Measurements from ENCODE around the gene YARS1.

Gene YARS1

DNA sequence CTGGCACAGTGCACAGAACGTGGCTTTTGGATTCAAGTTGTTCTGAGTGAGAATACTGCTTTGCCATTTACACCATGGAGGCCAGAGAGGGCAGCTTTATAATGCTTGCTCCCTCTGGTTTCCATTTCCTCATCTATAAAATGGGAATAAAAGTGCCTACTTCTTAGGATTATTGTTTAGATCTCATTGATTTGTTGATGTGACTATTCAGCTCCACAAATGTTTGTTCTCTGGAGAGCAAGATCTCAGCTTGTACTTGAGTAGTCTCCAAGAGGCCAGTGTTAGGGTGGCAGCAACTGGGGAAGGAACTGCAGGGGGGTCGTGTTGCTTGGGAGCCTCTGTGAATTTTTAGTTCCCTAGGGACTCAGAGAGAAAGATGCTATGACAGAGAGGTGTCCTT, 55.2 kb downstream of the YARS1 start:
- no peak for FAIRE-seq

DNA sequence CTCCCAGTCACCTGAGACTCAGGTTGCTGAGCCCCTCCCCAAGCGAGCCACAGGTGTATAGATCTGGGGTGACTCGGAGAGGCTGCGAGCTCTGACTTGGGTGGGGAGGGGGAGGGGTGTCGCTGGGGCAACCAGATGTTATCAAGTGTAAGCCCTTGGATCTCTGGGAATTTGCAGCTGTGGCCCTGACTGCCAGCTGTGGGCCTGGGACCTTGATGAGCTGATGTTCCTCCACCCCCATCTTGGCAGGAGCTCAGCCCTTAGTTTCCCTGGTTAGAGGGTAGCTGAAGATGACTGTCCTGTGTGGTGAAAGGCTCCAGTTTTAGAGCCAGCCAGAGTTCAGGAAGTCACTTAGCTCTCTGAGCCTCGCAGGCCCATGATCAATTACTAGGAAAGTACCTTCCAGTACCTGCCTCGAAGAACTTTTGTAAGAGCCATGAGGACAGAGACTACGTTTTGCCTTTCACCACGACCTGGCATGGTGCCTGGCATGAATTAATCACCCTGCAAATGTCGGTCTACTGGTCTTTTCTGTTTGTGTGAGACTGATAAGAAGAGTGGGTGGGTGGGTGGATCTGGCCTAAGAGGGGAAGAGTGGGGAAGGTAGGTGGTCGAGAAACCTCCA, 55.8 kb downstream of the YARS1 start:
- no peak for FAIRE-seq

DNA sequence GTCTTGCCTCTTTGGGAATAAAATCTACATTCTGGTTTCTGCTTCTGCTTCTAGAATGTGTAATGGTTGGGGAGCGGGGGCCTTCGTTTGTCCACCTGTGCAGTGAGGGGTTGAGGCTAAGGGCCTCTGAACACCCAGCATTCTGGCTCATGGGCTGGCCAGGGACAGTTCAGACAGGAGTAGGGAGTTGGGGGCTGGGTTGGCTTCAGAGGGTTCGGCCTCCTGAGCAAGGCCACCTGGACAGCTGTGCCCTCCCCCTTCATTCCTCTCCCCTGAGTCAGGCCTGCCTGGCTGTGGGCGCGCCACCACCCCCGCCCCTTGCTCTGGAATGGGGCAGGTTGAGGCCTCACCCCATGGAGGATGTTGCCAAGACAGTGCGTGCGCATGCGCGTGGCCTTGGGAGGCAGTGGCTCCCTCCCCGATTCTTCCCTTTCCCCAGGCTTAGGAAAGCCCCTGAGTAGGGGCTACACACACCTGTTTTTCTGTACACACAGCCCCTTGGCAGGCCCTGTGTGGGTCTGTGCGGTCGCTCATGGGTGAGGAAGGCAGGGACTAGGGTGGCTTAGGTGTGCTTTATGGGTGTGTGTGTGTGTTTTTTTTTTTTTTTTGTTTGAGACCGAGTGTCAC, 57.0 kb downstream of the YARS1 start:
- FAIRE-seq, result no peak

DNA sequence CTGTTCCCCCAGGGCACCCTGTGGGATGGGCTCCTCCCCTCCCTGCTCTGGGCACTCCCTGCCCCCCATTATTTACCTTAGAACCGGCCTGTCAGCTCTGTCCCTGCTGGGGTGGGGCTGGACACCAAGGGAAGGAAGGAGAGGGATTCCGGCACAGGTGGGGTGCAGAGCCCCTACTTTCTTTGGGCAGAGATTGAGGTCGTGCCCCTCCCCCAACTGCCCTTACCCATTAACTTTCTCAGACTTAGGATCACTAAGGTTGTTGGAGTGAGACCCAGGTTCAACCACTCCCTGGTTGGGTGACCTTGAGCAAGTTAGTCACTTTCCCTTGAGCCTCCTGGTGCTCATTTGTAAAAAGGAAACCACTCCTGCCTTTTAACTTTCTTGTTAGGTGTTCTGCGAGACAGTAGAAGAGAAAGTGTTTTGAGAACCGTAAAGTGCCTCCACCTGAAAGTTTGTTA, 57.6 kb downstream of the YARS1 start:
- FAIRE-seq, result no peak

DNA sequence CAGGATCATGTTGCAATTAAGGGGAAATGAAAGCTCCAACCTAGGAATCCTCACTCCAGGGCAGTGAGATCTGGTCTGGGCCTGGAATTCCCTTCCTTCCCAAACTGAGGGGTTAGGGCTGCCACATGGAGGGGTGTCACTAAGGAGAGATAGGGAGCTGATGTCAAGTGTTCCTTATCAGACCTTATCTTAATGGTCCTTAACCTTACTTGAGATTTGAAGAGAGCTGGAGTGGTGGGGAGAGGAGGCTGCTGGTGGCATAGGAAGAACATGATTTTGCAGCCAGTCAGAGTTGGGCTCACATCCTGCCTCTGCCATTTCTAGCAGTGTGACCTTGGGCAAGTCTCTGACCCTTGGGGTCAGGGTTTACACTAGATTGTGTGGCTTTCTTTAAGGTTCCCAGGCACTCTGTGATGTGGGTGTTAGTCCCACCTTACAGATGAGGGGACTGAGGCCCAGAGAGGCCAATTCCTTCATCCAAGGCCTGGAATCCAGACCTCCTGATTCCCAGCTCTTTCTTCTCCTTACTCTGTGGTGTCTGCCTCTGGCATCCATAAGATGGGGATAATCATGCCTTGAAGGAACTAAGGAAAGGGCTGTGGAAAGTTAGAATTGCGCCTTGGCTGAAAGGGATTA, 58.2 kb downstream of the YARS1 start:
- FAIRE-seq, result no peak

DNA sequence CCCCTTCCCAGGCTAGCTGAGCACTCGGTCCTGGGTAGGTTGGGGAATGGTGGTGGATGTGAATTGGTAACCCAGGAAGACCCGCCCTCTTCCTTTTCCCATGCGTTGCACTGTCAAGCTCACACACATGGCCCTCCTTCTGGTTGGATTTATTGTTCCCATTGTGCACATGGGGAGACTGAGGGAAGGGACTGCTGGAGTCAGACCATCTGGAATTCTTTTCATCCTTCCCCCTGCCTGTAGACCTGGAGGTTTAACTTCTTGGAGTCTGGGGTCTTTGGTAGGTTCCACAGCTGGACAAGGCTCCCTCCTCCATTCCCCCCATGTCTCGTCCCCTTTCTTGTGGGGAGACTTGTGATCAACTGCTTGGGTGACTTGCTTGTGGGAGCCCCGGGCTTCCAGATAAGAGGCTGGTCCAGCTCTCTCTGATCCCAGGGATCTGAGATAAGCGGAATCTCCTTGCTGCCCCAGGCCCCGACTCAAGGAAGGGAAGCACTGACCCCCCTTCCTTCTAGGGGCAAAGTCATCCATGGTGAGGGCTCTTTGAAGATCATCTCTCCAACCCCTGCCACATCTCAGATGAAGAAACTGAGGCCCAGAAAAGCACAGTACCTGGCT, 58.9 kb downstream of the YARS1 start:
- no peak for FAIRE-seq

DNA sequence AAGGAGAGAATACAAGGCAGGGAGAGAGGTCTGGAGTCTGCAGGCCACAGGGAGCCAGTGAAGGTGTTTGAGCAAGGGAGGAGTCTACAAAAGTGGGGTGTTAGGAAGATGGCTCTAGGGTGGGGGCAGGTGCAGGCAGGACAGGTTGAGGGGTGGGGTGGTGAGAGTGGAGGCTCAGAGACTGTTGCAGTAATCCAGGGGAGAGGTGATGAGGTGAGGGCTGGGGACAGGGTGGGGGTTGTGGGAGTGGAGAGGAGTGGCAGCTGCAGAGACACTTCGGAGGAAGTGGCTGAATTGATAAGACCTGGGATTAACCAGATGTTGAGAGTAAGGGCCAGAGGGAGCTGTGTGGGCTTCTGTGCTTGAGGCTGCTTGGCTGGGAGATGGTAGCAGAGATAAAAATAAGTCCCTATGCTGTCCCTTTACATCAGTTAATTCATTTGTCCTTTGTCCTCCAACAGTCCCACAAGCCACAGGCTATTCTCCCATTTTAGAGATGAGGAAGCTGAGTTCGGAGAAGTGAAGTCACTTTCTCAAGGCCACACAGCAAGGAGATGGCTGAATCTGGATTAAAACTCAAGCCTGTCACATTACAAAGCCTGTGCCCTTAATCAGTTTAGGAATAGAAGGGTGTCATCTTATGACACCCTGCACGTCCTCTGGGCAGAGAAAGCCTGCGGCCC, 59.8 kb downstream of the YARS1 start:
- no peak for FAIRE-seq

DNA sequence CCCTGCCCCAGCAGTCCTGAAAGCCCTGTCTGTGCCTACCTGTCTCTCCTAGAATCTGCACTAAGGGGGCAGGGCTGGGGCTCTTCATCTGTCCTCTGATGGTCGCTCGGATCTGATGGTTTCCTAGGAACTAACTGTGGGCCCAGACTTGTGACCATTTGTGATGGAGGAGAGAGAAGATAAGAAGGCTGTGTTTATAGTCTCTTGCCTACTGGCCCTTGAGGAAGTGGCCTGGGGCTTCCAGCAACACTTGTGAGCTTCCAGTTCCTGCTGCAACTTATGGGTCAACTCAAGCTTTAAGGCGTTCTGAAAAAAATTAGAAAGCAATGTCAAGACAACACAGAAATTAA, 61.4 kb downstream of the YARS1 start:
- no peak for FAIRE-seq

DNA sequence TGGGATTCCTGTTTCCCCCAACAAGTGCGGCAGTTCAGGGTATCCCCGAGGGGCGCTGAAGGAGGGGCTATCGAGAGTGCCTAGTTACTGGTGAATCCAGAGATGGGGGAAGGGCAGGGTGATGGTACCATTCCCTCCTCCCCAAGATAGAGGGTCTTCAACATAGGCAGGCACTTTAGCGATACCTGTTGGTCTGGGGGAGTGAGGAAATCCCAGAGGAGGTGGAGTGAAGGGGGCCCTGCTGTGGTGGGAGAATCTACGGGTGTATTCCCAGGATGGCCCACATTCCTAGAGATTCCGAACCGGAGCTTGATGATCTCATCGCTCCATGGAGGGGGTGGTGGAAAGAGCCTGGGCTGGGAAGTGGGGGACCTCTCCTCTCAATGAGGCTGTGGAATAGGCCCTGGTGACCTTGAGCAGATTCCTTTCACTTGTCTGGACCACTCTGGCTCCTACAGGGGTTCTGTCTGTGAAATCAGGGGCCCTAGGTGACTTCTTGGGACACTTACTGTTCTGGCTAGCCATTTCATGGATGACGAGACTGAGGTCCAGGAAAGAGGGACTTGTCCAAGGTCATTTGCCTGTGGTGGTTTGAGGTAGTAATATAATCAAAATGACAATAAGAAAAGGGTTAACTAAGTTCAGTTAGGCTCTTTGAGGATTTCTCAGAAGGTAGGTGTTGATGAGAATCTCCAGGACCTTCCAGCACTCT, 61.9 kb downstream of the YARS1 start:
- FAIRE-seq, result no peak

DNA sequence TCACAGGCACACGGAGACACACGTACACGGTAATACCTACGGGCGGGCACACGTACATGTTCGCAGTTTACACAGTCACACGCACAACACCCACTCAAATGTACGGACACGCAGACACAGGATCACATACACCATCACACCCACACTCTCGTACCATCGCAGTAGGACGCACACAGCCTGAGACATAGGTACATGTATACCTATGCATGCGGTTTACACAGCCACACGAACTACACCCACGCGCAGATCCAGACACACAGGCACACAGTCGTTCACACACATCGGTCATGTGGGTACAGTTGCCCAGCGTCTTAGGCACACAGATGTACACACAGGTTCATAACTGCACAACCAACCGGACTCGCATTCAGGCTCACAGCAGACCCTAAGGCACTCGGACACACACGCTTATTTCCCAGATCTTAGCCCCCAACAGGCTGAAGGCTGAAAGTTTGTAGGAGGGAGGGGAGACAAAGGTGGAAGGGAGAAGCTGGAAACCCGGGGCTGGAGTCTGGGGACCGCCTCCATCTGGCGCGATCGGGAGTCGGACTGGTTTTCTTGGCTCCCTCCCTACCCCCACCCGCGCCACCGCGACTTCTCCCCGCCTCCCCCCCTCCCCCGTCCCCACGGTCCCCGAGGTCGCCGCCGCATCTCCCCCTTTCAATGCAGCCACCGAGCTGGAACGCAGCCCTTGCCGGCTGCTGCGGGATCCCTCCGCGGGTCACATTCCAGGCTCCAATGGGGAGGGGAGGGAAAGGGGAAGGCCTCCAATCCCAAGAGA, 62.7 kb downstream of the YARS1 start:
- FAIRE-seq, result no peak

DNA sequence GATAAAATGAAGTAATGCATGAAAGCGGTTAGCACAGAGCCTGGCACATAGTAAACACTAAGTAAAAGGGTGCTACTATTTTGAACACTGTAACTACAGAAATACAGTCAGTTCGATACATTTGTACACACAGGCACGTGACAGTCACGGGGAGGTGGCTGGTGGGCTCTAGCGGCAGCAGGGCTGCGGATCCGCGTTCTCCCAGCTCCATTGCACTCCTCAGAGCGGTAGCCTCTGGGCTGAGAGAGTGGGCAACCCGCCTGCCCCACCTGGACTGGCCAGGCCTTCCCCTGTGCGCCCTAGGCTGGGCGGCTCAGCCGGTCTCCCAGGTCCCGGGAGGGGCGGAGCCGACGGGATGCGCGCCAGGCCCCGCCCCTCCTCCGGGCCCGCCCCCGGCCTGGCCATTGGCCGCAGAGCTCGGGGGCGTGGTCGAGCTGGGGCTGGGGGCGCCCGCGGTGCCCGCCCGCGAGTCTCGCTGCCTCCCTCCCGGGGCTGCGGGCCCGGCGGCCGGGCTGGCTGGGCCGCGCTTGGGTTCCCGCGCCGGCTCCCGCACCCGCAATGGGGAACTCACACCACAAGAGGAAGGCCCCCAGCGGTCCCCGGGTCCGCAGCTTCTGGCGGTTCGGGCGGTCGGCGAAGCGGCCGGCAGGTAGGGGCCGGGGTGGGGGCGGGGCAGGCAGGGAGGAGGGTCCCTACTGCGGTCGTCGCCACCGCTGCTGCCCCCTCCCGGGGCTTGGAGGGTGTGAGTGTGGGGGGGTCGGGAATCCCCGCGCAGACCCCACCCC, 63.4 kb downstream of the YARS1 start:
- FAIRE-seq, result no peak

DNA sequence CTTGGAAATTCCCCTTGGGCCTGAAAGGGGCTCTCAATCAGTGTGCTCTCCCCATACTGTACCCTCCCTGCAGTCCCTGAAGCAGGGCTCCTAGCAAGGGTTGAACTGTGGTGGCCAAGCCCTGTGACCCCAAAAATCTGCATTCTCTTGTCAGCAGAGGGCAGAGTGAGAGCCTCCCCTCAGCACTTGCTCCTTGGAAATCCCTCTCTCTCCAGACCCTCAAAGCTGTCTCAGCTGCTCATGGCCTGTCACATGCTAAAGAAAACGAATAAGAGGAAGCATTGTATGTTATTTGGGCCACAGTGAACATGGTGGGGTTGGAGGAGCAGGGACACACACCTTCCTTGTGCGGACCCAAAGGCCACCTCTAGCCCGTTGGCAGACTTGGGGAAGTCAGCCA, 67.4 kb downstream of the YARS1 start:
- FAIRE-seq, result no peak

DNA sequence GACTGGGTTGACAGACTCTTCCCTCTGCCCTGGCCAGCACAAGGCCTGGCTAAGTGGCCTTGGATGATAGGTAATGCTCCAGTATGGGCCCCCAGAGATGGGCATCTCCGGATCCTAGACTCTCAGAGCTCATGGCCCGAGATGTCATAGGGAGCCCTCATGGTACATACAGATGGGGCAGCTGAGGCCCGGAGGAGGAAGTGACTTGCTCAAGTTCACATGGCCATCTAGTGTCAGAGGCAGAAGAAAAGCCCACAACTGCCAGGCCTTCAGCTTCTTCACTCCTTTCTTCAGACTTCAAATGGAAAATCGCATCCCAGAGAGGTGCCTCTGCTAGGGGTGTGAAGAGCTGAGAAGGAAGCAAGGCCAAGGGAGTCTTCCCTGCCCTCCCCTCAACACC, 67.8 kb downstream of the YARS1 start:
- FAIRE-seq, result no peak

DNA sequence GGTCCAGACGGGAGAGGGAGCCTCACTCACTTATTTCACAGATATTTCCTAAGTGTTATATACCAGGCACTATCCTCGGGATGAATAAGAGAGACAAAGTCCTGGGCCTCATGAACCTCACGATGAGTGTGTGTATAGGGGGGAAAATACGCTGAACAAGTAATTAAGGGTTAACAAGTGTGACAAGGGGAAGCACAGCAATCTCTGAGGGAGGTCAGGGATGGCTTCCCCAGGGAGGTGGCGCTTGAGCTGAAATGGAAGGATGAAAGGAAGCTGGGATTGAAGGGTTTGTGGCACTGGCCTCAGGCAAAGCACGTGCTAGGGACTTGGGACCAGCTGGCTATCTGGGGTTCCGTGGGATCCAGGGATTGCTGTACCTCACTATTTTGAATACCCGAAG, 68.2 kb downstream of the YARS1 start:
- FAIRE-seq, result no peak

DNA sequence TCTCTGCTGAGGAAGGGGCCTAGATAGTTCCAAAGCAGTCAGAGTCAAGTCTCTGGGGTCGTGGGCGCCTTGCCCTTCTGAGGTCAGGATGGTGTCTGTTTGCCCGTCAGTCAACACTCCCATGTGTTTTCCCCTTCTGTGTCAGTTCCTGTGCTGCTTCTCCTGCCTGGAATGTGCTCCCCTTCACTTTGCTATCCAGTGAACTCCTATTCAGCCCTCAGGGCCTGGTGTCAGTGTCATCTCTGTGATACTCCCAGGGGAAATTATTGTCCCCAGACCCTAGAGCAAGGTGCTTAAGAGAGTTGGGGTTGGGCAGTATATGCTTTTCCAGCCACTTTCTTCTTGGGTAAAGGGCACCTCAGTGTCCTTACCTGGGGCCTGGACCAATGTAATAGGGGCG, 68.8 kb downstream of the YARS1 start:
- no peak for FAIRE-seq

DNA sequence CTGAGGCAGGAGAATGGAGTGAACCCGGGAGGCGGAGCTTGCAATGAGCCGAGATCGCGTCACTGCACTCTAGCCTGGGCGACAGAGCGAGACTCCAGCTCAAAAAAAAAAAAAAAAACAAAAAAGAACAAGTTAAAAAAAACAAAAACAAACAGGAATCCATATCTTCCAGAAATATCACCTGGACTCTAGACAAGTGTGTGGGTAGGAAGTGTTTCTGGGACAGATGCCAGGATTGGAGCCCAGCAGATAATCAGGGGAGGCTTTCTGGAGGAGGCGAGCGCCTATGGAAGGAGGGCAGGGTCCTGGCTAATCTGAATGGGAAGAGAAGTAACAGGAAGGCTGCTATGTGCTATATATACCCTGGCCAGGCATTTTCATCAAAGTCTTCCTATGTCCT, 71.0 kb downstream of the YARS1 start:
- FAIRE-seq, result no peak

DNA sequence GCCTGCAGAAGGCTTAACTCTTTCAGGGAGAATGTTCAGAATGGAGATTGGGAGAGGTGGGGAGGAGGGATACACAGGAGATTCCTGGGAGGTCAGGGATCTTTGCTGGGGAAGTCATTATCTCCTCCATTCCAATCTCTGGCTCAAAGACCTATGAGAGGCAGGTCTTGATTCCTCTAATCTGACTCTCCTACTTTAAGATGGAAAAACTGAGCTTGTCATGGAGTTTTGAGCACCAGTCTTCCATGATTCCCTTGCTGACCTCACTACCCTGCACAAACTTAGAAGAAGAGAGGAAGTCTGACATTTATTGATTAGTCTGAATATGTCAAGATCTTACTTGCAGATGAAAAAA, 73.1 kb downstream of the YARS1 start:
- no peak for FAIRE-seq

DNA sequence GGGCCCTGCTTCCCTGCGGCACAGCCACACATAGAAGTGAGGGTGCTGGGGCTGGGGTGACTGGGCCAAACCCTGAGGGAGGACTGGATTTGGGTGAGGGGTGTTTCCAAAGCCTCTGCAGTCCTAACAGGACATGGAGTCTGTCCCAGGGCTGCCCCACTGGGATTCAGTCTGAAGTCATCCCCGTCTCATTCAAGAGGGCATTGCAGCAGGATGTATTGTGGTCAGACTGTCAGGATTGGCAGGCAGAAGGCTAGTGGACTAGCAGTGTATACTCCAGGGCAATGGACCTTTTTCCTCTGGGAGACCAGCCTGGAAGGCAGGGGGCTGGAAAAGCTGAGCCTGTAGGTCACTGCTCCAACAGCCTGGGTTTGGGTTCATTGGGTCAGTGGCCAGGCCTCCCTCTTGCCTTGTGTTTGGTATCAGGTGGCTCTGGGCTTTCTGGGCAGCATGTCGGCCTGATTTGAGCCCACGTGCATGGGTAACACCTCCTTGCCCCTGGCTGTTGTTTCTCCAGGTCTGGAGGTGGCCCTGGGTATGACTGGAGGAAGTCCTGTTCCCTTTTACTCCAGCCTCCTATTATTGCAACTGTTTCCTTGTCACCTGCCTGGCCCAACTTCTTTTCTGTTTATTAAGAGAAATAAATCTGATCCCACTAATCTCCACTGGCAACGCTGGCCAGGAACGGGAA, 73.6 kb downstream of the YARS1 start:
- no peak for FAIRE-seq

DNA sequence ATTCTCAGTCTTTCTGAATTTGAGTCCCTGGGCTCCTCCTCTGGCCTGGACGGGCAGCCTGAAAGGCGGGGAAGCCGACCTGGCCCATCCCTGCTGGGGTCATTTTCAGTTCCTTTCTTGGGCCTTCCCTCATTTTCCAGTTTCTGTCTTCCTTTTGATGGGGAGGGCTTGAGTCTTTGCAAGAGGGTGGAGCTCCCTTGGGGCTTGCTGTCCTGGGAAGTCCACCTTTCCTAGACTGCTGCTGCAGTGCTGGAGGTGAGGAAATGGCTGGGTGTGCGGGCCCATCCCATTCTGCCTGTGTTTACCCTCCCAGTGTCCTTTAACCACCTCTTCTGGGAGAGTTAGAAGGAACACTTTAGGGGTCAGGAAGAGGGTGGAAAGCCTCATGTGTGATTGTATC, 74.2 kb downstream of the YARS1 start:
- no peak for FAIRE-seq

DNA sequence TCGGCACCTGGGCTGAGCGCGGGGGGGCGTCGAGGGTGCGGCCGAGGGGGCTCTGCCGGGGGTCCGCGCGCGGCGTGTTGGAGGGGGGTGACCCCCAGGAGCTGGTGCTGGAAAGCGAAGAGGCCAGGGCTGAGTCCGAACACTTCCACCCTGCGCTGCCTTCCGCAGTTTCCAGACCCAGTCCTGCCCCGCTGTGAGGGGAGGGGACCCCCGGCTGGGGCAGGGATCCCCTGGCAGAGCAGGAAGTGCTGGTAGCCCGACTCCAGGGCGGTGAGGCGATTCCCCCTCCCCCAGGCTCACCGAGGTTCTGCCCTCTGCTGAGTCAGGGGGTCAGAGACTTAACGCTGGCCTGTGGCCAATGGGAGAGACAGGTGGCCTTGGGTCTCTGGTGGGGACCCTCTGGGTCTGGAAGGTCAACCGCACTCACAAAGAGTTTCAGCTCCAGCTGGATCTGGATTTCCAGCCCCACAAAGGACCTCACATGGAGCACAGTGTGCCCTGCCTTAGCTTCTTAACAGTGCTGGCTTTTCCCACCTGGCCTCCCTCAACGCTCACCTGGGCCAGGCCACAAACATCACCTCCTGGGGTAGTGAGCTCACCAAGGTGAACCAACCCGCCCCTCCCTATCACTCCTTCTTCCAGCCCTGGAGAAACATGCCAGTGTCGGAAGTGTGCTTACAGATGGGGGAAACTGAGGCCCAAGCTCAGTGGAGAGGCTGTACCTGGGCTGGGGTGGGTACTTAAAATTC, 74.8 kb downstream of the YARS1 start:
- no peak for FAIRE-seq

All from endometrium (tissue), 2 donors.